Measurements from ENCODE around the gene DMAC1.

DMAC1 gene

DNA sequence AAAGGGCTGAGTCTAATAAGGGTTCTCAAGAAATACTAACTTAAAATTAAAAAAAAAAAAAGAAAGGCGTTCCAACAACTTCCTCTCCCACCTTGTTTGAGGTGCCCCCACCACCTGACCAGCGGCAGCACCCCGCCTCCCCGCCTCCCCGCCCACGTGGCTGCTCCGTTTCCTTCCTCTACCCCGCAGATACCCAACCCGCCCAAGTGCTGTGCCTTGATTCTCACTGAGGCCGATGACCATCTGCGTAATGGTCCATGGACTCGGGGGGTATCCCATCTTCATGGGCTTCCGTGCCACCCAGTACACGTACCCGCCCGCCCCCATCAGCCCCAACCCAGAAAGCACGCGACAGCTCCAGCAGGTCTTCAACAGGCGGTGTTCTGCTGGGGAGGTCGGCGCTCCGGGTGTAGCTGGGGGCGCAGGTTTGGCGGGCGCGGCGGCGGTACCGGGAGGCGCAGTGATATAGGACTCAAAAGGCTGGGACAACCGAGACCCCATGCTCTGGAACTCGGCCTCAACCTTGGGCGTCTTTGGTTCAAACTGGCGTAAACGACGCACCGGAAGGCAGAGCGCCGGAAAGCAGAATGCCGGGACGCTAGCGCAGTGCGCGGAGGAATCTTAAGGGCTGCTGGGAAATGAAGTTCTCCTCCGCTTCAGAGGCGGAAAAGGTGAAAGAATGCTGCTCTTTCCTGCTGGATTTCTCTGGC is at the start of gene DMAC1:
DMAC1 (minus strand) TSS at position 545 of the 710 bp plus-strand sequence; CDS start at position 501, 44 bp downstream.
- DNase-seq: peak; percentile 85

DNA sequence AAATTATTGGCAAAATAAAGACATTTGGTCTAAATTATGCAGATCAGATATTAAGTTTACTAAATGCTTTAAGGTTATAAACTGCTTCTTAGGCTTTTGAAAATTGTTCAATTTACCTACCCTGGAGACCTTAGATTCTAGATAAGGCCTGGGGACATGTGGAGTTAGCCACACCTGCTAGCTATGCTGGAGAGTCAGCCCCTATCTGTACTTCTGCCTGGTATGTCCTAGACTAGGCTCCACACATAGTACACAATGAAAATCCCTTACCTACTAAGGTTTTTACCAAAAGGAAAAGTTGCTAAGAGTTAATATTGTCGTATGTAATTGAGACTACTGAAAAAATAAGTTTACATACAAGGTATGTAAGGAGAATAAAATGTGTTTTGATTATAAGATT is 49.8 kb upstream of the DMAC1 start:
- no peak for DNase-seq

DNA sequence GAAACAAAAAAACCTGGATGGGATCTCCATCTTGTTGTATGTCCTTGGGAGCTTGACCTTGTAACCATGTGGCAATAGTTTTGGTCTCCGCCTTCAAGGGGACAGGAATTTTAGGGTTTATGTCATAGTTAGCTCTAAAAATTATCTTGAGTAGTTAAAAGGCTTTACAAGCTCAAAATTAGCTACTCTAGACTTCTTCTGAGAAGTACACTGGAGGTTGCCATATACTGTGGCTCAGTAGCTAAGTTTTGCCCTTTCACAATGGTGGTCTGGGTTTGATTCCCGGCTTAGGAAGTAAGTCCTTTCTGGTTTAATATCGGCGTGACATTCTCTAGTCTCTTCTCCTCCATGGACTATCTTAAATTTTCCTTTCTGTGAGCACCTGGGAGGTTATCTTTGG is 48.9 kb upstream of the DMAC1 start:
- DNase-seq: no peak

GRCh38 chr9:7844242-7844641 is 44.7 kb upstream of the DMAC1 start:
- DNase-seq: peak; percentile 32

DNA sequence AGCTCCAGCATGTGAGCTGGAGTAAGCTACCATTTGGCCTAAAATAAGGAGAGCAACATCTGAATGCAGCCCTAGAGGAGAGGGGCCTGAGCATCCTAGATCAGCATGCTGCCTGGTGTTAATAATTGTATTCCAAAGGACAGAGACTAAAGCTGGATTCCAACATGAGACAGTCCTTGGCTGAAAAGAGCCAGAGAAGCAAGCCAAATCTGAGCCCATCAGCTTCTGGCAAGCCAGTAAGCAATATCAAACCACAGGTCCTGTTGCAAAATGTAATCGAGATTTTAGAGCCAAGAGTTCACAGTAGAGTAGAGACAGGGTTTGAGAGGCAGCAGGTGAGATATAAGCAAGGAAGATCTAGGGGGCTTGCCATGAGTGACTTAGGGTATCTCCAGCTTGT is 42.3 kb upstream of the DMAC1 start:
- DNase-seq: no peak

- no peak for DNase-seq
These were observed 35.0 kb upstream of the DMAC1 start for GRCh38 chr9:7834531-7834930.

- no peak for DNase-seq
These were observed 28.8 kb upstream of the DMAC1 start for GRCh38 chr9:7828334-7828733.

DNA sequence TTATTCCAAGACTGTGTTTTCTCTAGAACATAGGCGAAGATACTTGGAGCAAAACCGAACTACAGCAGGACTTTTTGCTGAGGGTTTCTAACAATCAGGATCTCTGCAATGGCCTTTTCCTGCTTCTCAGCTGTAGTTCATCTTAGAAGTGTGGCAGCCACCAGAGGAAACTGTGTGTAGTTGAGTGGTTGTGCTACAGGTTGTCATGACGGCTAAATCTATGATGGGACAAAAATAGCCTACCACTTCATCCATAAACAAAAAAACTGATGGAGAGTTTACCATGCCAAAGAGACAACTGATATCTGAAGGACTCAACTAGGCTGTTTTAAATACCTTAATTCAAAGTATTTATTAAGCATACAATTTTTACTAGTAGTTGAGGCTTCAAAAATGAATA is 28.2 kb upstream of the DMAC1 start:
- DNase-seq: no peak

GRCh38 chr9:7827056-7827455 is 27.5 kb upstream of the DMAC1 start:
- DNase-seq: no peak

DNA sequence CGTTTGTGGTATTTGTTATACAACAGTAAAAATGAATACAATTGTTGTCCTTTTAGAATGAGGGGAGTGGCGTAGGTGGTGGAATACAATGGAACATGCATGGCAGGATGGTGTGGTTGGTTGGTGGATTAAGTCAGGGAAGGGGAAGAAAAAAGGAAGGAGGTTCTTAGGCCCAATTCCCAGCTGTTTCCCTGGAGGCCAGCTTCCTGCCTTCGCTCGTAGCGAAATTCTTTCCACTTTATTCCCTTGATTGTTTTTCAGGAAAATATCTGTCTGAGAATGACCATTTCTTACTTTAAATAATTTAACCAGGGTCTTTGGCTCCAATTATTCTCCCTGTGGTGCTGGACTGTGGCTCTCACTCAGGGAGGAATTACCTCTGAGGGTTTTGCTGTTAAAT is 24.1 kb upstream of the DMAC1 start:
- DNase-seq: no peak

GRCh38 chr9:7819984-7820383 is 20.4 kb upstream of the DMAC1 start:
- no peak for DNase-seq

DNA sequence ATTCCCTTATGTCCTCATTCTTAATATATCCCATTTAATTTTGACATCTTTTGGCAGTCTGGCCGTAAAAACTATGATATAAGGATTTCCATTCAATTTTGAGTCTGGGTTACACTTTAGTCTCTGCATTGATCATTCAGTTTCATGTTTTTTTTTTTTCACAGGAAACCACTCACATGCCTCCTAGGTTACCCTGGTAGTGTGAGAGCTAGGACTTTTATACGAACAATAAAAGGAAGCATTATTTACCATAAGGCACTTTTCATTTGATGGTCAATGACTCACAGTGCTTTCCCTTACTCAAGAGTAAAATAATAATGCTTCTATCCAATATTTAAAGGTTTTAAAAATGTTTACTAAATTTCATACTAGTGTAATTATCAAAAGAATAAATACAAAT is 16.4 kb upstream of the DMAC1 start:
- DNase-seq: no peak

GRCh38 chr9:7813030-7813429 is 13.5 kb upstream of the DMAC1 start:
- no peak for DNase-seq

- DNase-seq: no peak
These were observed 12.1 kb upstream of the DMAC1 start for GRCh38 chr9:7811677-7812076.

- no peak for DNase-seq
These were observed 3.1 kb upstream of the DMAC1 start for GRCh38 chr9:7802666-7803065.

- no peak for DNase-seq
These were observed 337 bp upstream of the DMAC1 start for GRCh38 chr9:7799944-7800285.

DNA sequence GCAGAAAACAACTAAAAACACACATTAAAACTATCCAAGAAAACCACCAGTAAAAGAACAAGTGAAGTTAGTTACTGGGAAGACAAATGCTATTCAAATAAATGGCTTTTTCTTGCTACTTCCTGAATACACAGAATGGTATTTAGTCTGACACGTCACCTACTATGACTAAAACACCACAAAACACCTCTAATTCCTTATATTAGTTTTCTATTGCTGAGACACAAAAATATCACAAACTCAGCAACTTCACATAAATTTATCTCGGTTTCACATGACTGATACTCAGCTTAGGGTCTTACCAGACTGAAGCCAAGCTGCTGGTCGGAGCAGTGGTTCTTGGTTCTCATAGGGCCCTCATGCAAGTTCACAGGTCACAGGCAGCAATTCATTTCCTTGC is 5.4 kb downstream of the DMAC1 start:
- no peak for DNase-seq

GRCh38 chr9:7791394-7791793 is 8.2 kb downstream of the DMAC1 start:
- DNase-seq: peak; percentile 82

DNA sequence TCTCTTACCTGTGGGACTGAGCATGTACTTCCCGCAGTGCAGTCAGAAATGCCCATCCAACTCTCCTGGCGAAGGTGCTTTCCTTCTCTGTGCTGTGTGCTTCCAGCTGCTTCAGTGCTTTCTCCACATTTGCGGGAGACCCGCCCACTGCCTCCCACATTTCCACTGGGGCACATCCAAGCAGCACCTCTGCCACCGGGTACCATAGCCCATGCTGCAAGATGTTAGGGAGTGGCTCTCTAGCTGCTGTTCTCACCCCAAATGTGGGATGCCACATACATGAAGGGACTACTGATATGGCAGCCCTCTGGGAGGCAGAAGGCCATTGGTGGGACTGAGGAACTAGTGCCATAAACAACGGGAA is 8.8 kb downstream of the DMAC1 start:
- DNase-seq: no peak

DNA sequence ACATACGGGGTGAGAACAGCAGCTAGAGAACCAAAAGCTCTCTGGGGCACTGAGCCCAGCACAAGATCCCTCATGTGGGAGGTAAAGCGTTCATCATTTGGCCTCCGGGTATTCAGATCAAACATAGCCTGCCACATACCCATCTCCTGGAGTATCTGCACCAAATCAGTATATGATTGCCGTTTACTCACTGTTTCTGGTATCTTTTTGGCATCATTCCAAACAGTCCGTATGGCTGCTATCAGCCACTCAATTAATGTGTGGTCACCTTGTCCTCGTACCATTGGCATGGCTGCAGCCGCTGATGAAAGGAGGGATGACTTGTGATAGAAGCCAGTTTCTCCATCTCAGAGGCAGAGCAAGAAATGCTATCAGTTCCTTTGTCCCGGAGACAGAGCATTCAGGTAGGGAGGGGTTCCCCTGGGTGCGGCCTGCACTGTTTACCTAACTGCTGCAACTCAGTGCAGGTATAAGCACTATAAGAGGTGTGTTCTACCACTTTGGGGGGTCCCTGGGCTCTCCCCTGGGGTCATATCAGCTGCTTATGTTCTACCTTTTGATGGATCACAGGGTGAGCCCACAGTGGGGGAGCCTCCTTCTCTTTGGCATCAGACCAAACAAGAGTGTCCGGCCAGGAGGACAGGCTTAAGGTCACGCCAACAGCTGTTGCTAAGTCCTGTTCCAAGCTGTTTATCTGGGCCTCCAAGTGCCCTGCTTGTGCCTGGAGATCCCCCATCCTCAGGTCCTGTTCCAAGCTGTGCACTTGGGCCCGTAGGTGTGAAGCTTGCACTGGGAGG is 9.4 kb downstream of the DMAC1 start:
- no peak for DNase-seq

GRCh38 chr9:7788772-7789171 is 10.8 kb downstream of the DMAC1 start:
- no peak for DNase-seq

GRCh38 chr9:7785813-7786212 is 13.8 kb downstream of the DMAC1 start:
- DNase-seq: no peak

- no peak for DNase-seq
These were observed 15.1 kb downstream of the DMAC1 start for GRCh38 chr9:7784472-7784871.

GRCh38 chr9:7783635-7784063 is 15.9 kb downstream of the DMAC1 start:
- DNase-seq: no peak
